Measurements from ENCODE around the gene GBP2. TPM values are rescaled to one million over a fixed set of nuclear protein-coding genes. Genes with fewer than 3 reads are reported as not detected.
"Not testable (repeated sequence)": the region's sequence is repeated elsewhere in the genome, so short reads cannot be mapped to it uniquely, and the experiment has no call there.

GBP2 gene
- polyA plus RNA-seq, 12 donors = 0.62 to 29.2 (median 0.93) TPM; not detected in 2

- DNase-seq = not testable (repeated sequence)
Observed at GRCh38 chr1:89126602-89127565, 970 bp upstream of the GBP2 start.

GRCh38 chr1:89125240-89125912 is 538 bp downstream of the GBP2 start:
- no peak for DNase-seq

- no peak for DNase-seq
Observed at GRCh38 chr1:89121641-89122040, 4.3 kb downstream of the GBP2 start.

- DNase-seq = no peak
Observed at GRCh38 chr1:89114662-89115061, 11.3 kb downstream of the GBP2 start.

- DNase-seq = no peak
Observed at GRCh38 chr1:89112871-89113613, 12.9 kb downstream of the GBP2 start.

GRCh38 chr1:89104687-89105086 is 21.2 kb downstream of the GBP2 start:
- no peak for DNase-seq

- no peak for DNase-seq
Observed at GRCh38 chr1:89104147-89104546, 21.8 kb downstream of the GBP2 start.

- no peak for DNase-seq
Observed at GRCh38 chr1:89102021-89102420, 23.9 kb downstream of the GBP2 start.

- DNase-seq = no peak
Observed at GRCh38 chr1:89100412-89100811, 25.5 kb downstream of the GBP2 start.

- no peak for DNase-seq
Observed at GRCh38 chr1:89098857-89099256, 27.1 kb downstream of the GBP2 start.

- no peak for DNase-seq
Observed at GRCh38 chr1:89095737-89096136, 30.2 kb downstream of the GBP2 start.

GRCh38 chr1:89089962-89090361 is 36.0 kb downstream of the GBP2 start:
- DNase-seq = no peak

GRCh38 chr1:89088572-89088971 is 37.3 kb downstream of the GBP2 start:
- no peak for DNase-seq

- DNase-seq = no peak
Observed at GRCh38 chr1:89087241-89087640, 38.7 kb downstream of the GBP2 start.

GRCh38 chr1:89085781-89086180 is 40.1 kb downstream of the GBP2 start:
- DNase-seq = no peak

- DNase-seq = no peak
Observed at GRCh38 chr1:89081005-89081404, 44.9 kb downstream of the GBP2 start.

- DNase-seq = not testable (repeated sequence)
Observed at GRCh38 chr1:89080068-89080467, 45.8 kb downstream of the GBP2 start.

- DNase-seq = not testable (repeated sequence)
Observed at GRCh38 chr1:89072466-89073065, 53.3 kb downstream of the GBP2 start.

- no peak for DNase-seq
Observed at GRCh38 chr1:89070509-89070908, 55.4 kb downstream of the GBP2 start.

GRCh38 chr1:89069951-89070350 is 56.0 kb downstream of the GBP2 start:
- no peak for DNase-seq

GRCh38 chr1:89068291-89068690 is 57.6 kb downstream of the GBP2 start:
- no peak for DNase-seq
